HG03439 (cell line): ENCODE measurements around the gene WDFY1.

ENCODE experiments used
- ATAC-seq: cut with Tn5 transposase; IDR thresholded peaks from one replicate; pipeline ENCODE4 v1.9.1; 2021; ENCODE audit warnings: mild to moderate bottlenecking, moderate library complexity; ENCODE audit not compliant: unreplicated experiment

Gene WDFY1

DNA sequence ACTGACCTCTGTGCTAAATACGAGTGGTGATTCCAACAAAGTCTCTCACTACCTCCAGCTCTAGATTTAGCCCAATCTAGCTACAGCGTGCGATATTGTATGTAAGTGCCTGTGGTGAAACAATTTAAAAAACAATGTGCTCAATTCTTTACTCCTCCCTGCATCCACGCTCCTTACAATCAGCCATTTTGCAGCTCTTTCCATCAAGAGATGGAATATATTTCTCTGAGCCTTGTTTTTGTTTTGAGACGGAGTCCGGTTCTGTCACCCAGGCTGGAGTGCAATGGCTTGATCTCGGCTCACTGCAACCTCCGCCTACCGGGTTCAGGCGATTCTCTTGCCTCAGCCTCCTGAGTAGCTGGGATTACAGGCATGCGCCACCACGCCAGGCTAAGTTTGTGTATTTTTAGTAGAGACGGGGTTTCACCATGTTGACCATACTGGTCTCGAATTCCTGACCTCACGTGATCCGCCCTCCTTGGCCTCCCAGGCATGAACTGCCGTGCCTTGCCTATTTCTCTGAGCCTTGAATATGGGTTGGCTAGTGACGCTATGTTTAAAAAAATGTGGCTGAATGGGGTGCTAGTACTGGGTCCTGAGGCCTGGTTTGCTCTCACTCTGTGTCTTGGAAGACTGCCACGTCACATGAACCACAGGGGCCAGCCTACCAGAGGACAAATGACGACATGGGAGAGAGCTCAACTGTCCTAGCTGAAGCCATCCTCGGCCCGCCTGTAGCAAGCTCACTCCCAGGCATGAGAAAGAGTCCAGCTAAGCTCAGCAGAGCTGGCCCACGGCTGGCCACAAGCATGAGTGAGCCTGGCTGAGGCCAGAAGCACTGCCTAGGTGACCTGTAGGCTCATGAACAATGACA, 14.8 kb downstream of the WDFY1 start:
- ATAC-seq: no peak

DNA sequence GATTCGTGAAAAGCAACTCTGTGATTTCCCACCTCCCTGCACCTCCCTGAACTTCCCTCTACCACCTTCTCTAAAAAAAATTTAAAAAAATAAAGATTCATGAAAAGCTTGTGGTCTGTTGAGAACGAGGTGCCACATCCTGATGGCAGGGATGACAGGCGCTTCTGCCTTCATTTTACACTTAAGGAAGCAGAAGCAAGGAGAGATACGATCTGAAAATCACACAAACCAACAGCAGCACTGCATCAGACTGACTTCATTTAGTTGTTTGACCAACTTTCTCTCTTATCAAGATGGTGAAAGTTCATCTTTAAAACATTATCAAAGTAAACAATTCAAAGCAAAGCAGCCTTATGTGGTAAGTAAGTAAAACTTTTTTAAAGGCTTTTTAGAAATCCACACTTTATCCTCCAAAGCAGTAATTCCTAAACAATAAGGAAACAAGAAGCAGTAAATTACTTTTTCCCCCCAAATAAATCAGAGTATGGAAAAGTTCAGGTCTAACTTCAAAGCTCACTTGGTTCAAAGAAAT, 15.5 kb downstream of the WDFY1 start:
- no peak for ATAC-seq

DNA sequence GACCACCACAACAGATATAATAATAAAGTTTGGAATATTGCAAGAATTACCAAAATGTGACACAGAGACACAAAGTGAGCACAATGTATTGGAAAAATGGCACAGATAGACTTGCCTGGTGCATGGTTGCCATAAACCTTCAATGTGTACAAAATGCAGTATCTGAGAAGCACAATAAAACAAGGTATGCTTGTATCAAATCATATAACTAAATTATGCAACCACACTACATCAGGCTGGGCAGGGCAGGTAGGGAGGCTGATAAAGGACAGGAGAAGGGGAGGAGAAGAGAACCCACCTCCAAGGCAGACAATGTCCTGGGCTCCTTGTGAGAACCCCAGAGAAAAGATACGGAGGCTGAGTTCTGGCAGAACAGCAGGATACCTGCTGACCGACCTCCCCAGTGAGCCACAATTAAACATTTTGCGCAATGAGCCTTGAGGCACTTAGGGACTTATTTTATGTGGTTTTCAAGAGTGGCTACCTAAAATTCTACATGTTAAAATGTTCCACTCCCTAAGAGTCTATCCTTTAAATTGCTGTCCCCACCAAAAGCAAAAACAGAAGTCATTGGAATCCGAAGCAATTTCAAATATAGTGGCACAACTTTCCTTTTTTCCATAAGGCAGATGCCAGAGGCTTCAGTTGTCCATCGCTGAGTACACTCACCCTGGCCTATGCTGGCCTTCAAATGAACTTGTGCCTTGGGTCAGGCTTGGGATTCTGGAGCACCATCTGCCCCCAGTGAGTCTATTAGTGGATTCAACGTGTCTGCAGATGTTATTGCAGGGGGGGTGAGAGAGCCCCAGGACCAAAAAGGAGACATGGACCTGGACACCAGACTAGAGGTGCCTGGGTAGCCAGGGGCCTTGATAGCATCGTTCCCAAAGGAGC, 16.8 kb downstream of the WDFY1 start:
- no peak for ATAC-seq

DNA sequence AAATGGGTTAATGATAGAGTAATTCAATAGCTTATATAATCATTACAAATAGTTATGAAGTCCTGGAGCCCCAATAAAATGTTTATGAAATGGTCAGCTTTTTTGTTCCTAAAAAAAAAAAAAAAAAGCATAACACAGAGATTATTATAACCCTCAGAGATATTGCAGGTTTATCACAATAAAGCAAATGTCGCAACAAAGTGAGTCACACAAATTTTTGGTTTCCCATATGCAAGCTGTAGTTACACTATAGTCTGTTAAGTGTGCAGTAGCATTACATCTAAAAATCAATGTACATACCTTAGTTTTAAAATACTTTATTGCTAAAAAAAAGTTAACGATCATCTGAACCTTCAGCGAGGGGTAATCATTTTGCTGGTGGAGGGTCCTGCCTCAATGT, 20.0 kb downstream of the WDFY1 start:
- no peak for ATAC-seq

DNA sequence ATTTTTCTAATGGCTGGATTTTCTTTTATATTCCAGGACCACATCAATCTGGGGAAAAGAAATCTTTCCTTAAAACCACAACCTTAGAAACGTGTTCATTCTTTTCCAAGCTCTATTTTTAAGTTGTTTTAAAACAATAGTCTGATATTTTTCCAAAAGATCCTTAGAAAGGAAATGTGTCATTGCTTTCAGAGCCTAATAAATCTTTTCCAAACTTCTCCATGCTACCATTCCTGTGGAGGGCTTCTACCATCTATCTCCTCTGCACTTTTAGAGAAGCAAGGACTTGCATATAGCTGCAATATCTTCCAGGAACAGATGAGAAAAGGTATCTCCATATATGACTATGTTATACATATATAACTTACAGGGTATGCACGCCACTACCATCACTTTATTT, 21.2 kb downstream of the WDFY1 start:
- ATAC-seq: no peak

DNA sequence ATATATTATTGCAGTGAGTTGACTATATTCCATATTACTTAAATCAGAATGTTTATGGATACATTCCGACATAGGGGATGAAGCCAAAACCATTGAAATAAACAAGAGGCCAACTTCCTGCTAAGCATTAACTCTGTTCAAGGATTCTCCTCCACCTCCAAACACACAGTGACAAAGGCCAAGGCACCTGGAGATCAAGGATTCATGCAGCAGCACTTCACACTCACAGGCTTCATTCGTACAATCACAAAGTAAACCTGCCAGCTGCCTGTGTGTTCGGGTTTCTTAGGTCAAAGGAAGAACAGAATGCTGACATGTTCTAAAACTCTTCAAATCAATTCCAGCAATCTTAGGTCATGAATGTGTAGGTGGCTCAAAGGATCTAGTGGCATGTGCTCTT, 22.8 kb downstream of the WDFY1 start:
- no peak for ATAC-seq

DNA sequence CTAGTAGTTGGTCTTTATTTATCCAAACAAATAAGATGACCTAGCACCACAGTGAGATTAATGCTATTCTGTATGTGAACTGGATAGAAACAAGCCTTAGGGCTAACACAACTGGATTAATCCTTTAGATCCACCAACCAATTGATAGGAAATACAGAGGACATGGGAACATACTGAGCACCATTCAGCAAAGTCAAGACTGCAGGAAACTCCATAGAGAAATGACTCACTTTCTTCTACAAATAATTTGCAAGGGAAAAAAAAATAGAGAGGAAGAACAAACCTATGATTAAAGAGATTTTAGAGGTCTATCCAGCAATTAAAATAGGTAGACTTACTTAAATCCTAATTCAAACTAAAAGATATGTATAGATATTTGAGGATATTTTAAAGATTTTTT, 23.9 kb downstream of the WDFY1 start:
- no peak for ATAC-seq

DNA sequence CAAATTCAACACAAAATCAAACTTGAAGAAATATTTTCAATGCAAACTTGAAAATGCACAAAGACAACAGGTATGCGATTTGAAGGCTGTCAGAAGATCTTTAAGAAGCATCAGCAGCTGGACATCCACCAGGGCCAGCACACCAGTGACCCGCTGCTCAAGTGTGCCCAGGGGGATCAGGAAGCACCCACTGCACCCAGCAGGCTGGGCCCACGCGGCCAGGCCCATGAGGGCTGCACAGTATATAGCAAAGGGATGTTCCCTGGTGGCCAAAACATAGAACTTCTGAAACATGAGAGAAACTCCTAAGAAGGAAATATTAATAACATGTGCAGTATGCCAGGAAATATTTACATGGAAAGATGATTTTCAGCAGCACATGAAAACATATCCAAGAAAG, 25.0 kb downstream of the WDFY1 start:
- ATAC-seq: no peak

DNA sequence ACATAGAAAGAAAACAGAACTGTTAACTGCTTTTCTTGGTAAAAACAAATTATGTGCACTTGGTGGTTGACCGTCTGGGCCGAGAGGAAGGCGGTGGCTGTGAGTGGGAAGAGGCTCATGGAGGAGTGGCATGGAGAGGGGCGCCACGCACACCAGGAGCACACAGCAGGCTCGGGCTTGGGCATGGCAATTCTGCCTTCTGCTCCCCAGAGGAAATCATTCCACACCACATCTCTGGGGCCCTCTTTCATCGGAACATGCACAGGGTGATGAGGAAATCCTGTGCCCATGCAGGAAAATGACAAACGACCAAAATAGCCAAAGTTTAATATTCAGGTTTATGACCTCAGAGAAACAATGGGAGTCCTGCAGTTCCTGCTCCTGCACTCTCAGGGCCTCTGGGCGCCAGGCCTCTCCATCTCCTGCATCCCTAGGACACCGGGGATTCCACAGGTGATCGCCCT, 26.4 kb downstream of the WDFY1 start:
- ATAC-seq: no peak

DNA sequence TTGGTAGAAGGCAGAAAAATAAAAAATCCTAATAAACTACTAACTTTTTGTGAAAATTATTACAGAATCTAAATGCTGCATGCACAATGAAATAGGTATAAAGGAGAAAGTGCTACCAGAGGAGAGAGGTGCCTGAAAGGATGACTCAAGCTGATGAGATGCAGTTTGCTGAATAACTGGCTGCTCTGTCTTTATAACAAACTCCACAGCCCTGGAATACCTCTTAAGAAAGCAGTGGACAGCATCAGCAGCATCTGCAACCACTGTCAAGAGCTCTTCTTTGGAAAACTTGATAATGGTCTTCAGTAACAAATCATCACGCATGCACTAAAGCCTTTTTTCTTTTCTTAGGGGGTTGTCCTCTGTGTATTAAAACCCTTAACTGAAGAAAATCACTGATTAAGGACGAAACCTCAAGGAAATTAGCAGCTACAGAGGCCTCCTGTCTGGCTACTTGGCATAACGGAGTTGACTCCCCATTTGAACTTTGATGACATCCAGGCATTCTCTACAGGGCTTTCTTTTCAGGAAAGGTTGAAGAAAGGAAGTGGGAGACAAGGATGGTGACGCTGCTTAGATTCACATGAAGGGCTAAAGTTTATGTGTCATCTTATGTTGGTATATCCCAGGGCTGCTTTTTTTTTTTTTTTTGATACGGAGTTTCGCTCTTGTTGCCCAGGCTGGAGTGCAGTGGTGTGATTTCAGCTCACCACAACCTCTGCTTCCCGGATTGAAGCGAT, 28.8 kb downstream of the WDFY1 start:
- ATAC-seq: no peak

DNA sequence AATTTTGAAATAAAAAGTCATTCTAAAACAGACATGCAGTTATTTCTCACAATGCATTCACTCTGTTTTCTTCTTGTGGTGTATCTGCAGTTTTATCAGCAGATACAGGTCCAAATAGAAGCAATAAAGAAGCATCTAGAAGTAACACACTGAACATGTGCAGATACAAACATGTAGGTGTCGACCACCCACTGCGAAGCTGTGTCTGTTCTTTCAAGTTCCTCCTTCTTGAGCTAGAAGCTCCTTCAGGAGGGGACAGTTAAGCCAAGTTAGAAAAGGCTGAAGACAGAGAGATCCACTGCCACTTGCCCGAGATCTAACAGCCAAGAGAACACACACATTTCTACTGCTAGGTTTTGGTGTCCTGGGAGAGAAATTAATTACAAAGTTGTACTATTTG, 30.1 kb downstream of the WDFY1 start:
- ATAC-seq: no peak

DNA sequence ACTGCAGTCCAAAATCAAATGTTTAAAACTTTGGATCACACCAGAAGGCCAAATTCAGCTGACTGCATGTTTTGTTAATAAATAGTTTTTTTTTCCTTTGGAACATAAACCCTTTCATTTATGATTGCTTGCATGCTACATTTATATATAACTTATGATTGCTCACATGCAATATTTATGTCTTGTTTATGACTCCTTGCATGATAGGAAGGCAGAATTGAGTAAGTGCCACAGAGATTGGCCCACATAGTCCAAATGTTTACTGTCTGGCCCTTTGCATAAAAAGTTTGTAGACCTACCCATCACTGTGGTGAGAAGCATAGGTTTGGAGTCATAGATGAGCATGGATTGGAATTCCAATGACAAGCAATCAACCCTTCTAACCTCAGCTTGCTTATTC, 30.8 kb downstream of the WDFY1 start:
- ATAC-seq: no peak

DNA sequence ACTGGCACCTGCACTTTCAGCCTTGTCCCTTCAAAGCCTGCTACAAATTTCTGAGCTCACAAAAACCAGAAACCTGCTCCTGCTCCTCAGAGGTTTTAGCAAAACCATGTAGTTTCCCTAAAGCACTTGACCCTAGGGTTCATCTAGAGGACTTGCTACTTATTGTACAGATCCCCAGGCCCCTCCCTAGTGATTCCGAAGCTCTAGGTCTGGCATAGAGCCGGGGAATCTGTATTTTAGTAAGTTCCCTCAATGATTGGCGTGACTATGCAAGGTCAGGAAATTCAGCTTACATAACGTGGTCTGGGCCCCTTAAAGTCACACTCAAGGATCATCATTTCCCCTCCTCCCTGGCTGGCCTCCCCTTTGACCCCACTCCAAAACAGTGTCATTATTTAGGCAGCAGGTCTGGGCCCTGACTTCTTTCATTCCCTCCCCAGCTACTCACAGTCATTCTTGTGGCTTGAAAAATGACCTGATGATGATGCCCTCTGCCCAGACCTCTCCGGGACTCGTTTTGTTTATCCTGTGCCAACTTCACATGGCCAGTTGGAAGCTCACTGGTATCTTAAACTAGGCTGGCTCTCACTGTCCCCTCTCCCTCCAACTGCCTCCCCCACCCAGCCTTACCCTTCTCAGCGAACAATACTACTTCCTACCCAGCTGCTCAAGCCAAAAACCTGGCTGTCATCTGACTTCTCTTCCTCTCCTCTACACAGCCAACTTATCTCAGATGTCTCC, 36.0 kb downstream of the WDFY1 start:
- ATAC-seq: no peak

DNA sequence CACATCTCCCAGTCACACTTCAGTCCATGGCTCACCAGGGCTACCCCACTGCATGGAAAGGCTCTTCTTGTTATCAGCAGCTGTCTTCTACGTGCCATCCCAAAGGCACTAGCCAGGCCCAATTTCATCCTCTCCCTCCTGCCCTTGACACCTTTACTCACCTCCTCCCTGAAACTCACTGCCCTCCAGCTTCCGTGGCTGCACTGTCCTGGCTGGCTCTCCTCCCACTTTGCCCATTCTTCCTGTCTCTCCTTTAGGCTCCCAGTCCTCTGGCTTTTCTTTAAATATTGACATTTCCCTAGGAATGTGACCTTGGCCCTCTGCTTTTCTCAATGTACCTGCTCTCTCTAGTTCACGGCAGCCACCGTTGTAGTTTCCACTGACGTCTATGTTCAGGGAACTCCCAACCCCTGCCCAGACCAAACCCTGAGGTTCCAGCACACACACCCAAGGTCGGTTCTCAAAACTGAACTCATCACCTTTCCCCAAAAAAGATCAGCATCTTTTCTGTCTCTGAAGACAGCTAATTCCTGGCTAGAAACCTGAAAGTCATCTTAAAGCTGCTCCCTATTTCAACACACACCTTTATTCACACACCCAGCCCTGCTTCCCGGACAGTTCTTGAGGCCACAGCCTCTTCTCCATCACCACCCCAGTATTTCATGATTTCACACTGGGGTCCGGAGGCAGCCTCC, 36.7 kb downstream of the WDFY1 start:
- ATAC-seq: no peak

DNA sequence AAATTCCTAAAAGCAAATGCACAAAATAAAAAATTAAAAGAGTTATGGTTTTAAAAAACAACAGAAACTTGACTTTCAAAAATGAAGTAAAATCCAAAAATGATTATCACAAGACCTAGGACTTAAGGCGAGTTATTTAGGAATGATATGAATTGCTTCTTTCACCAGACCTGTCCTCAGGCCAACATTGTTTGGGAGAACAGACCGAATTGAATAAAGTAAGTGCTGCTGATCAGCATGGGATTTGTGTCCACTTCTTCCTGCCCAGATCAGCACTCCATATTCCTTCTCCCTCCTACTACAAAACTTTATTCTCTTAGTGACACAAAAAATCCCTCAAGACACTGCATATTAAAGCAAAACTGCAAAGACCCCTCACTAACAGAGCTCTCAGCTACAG, 39.1 kb downstream of the WDFY1 start:
- ATAC-seq: no peak

DNA sequence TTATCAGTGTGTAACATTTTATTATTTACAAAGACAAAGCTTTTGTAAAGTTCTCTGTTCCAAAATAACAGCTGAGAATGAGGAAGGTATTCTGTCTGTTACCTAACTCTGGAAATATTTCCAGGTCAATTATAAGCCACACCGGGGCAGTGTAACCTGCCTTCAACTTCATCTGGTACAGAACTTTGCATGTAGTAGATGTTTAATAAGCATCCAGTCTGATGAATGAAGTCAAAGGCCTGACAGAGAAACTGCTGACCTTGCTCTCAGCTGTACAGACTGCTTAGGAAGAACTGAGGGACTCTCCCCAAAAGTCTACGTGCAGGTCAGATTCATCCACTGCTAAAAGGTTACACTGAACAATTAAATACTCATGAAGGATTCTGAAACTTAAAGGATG, 43.3 kb downstream of the WDFY1 start:
- ATAC-seq: no peak

DNA sequence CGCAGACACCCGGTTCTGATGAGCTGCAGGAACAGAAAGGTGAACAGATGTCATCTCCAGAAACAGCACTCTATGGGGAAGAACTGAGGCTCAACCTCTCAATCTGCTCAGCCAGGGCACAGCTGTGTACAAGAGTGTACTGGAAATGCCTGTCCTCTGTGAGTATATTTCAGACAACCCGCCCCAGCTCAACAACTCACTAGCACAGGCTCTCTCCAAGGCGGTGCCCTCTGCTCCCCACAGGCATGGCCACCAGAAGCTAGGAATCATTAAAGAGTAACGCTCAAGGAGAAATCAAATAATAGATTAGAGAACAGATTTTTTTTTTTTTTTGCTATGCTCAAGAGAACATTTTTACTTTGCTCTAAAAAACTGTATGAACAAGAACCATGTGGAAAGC, 43.8 kb downstream of the WDFY1 start:
- ATAC-seq: no peak

DNA sequence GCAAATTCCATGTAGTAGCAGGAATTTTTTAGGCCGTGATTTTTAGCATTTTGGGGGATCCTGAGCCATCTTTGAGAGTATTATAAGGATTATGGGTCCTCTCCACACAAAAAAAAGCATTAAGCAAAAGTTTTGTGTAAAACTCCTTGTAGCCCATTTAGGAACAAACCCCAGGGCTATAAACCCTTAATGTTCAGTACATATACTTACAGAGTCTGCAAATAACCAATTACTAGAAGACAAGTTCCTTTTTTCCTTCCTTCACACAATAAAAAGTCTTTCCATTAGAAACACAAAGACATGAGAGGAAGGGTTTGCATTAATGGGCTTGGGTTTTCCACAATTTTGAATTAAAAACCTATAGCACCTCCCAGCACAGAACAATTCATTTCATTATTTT, 44.6 kb downstream of the WDFY1 start:
- ATAC-seq: no peak

DNA sequence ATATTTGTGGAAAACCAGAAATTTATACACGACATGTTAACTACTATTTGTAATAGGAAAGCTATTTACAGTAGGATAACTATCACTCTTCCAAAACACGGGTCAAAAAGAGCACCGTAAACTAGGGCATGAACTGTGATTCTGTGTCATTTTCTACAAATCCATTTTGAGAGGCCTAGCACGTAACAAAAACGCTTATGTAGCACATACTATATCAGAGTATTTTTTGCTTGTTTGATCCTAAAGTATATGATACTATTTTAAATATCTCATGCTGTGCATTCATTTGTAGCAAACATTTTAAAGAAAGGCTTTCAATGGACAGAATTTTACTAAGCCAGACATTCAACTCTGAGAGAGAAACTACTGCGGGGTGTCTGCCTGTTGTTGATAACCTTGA, 45.1 kb downstream of the WDFY1 start:
- ATAC-seq: no peak
